HG03045 (cell line): Measurements from ENCODE around the gene NOP9.
A peak's percentile ranks its signal among the peaks of the same experiment; 100 is the strongest.

Source experiments
- ATAC-seq: cut with Tn5 transposase; IDR thresholded peaks from one replicate; pipeline ENCODE4 v1.9.1; 2021; ENCODE audit warnings: mild to moderate bottlenecking, moderate library complexity; ENCODE audit not compliant: unreplicated experiment

Gene NOP9

DNA sequence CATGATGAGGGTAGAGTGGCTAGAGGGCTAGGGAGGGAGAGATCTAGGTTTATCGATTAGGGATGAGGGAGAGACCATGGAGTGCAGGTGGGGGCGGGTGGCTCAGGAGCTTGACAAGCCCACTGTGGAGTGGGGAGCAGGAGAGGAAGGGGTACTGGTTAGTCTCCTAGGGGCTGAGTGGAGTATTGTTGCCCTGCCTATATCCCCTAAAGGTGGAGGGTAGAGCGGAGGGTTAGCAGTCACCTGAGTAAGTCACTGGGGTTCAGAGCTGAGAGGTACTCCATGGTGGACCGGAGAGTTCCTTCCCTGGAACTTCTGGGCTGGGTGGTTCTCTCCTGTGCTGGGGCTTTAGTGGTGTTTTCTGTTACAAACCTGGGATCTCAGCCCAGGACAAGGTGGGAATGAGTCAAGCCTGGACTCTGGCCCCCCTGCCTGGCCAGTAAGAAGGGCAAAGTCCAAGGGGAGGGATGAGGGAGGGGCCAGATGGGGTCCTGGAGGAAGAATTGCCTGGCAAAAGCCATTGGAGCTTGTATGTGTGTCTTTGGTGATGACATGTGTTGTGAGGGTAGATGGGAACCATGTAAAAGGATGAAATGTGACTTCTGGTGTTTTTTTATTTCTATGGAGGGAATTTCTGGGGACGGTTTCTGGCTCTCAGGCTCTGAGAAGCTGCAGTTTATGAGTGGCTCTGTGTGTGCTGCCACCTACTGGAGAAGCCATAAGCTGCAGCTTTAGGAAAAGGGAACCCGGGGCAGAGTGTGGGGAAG is 8.1 kb downstream of the NOP9 start, which contains the start of gene CIDEB:
CIDEB (minus strand) TSS at position 403 of the 767 bp plus-strand sequence; CDS start at position 284, 119 bp downstream.
- no peak for ATAC-seq

DNA sequence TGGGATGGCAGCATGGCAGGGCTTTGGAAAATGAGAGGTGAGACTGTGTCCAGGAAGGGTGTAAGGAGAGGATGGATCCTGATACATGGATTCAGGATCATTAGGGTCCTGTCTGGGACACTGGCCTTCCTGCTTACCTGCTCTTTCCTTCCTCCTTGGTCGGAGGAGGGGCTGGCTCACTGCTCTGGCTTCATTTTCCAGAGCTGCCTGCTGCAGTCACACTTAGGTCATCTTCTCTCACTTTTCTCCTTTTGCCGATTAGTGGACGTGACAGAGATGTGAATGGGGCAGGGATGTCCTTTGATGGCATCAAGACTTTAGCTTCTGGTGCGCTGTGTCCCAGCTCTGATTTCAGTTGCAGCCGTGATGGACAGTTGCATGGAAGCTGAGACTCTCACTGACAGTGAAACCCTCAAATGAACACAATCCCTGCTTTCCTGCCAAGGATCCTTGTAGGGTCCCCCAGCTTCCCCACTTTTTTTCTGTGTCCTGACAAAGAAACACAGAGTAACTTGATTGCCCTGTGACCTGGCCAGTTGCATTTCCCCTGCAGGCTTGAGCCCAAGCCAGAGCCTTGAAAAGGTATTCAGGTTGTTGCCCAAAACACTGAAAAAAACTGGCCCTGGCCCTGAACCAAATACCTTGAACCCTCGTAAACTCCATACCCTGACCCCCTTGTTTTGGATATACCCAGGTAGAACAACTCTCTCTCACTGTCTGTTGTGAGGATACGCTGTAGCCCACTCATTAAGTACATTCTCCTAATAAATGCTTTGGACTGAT is 8.9 kb downstream of the NOP9 start:
- ATAC-seq, result no peak

DNA sequence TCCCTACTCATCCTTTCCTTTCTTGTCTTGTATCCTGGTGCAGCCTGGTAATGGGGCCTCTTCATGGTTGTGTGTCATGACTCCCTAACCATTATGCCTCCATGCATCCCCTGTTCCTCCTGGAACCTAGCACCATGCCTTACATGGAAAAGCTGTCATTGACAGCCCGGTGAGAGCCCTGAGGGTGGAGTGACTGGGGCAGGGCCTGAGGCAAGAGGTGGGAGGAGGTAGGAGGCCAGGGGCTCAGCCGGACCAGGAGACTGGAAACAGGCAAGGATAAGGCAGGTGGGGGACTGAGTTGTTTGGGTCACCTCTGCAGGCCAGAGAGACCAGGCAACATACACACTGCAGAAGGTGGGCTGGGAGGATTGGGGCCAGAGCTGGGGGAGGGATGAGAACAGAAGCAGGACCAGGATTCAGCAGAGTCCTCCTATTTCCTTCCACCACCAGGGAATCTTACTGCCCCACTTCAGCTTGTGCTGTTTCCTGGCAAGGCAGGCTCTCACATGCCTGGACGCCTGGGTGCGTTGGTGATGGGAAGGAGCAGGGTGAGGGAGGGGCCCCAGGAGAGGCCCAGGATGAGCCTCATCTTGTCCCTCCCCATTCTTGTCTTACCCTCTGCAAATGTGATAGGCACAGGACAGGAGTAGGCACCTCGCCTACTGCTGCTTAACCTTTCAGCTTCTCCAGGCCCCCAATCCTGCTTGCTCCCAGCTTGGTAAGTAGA is 10.1 kb downstream of the NOP9 start, which contains the start of gene LTB4R2:
LTB4R2 (plus strand) TSS at position 603 of the 727 bp plus-strand sequence. CDS start 525 bp downstream, outside the sequence.
- no peak for ATAC-seq

DNA sequence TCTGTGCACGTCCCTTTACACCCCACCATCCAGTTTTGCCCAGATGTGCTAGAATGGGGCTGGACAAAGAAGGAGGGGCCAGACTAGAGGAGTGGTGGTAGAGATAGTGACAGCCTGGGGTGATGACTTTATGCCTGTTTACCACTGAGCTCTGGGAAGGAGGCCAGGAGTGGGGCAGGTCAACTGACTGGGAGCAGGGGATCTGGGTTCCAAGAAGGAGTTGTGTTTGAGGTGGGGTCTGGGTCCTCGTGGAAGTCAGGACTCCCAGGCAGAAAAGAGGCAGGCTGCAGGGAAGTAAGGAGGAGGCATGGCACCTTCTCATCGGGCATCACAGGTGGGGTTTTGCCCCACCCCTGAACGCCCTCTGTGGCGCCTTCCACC is 10.6 kb downstream of the NOP9 start:
- no peak for ATAC-seq

DNA sequence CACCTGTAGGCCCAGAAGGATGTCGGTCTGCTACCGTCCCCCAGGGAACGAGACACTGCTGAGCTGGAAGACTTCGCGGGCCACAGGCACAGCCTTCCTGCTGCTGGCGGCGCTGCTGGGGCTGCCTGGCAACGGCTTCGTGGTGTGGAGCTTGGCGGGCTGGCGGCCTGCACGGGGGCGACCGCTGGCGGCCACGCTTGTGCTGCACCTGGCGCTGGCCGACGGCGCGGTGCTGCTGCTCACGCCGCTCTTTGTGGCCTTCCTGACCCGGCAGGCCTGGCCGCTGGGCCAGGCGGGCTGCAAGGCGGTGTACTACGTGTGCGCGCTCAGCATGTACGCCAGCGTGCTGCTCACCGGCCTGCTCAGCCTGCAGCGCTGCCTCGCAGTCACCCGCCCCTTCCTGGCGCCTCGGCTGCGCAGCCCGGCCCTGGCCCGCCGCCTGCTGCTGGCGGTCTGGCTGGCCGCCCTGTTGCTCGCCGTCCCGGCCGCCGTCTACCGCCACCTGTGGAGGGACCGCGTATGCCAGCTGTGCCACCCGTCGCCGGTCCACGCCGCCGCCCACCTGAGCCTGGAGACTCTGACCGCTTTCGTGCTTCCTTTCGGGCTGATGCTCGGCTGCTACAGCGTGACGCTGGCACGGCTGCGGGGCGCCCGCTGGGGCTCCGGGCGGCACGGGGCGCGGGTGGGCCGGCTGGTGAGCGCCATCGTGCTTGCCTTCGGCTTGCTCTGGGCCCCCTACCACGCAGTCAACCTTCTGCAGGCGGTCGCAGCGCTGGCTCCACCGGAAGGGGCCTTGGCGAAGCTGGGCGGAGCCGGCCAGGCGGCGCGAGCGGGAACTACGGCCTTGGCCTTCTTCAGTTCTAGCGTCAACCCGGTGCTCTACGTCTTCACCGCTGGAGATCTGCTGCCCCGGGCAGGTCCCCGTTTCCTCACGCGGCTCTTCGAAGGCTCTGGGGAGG is 11.3 kb downstream of the NOP9 start, which contains the start of gene LTB4R:
LTB4R (plus strand) TSS at position 857 of the 959 bp plus-strand sequence. CDS start 4,150 bp downstream, outside the sequence.
- ATAC-seq, result peak; percentile 62

DNA sequence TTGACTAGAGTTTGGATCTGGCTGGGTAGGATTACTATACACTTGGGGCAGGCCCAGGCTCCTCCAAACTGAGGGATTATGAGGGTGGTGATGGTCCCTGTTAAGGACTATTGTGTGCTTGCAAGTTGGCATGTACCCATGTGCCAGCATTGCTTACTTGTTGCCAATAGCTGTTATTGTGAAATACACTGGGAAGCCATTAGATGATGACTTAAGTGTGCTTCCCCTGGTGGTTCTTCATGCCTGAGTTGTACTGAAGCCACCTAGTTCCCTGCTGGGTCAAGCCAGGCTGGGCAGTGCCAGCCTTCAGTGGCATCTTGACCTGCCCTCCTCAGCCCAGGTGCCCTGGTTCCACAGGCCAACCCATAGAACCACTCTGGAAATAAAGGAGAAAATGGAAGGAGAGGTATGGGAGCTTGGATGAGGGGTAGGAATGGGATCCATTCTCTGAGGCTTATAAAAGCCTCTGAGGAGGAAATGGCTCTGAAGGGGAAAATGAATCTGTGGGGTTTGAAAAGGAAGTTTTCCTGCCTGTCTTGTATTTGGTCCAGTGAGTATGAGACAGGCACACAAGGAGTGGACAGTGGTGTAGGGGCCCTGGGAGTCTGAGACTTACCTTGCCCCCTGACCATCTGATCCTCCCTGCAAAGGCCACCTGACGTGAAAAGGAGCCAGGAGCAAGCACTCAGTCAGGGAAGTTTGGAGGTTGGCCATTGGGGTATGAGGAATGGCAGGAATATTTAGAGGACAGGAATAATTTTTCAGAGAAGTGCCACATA is 12.4 kb downstream of the NOP9 start:
- no peak for ATAC-seq

DNA sequence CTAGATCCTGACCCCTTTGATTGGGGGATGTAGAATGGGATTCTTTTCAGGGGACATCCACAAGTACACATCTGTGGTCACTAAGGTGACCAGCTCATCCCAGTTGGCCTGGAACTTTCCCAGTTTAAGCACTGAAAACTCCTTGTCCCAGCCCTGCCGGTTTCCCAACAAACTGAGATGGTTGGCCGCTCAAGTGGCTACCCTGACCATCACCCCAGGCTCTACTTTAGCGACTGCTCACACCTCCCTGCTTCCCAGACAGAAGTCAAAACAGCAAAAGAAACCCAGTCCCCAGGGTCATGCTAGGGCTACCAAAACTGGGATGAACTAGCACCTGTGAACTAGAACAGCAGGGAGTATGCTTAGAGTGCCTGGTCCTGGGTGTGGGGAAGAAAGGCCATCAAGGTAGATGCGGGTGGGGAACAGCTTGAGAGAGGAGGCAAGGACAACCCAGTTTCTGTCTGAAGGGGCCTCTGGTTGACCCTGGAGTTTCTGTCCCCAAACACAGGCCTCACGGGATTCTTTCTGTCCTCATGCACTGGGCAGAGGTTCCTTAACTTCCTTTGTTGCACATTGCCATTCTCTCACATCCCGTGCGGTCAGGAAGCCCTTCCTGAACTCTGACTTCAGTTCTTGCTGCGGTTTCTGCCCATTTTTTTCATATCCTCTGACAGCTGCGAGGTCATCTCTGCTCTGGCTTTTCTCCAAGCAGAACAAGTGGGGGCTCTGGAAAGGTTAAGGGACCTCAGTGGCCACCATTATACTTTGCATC is 13.3 kb downstream of the NOP9 start:
- ATAC-seq, result no peak

DNA sequence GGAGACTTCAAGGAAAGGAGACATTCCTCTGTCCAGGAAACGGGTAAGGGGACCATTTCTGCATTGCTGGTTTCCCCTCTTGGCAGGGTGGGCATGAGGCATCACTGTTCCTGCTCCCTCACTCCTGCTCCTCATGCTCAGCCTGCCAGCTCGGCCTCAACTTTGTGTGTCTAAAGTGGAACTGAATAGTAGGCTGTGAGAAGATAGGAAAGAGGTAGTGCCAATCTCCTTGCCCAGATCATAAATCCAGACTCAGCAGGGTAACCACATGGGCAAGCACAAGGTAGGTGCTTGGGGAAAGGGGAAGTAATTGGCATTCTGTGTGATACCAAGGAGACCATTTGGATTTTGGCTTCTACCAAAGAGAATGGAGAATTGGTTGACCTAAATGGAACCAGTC is 14.3 kb downstream of the NOP9 start:
- no peak for ATAC-seq

DNA sequence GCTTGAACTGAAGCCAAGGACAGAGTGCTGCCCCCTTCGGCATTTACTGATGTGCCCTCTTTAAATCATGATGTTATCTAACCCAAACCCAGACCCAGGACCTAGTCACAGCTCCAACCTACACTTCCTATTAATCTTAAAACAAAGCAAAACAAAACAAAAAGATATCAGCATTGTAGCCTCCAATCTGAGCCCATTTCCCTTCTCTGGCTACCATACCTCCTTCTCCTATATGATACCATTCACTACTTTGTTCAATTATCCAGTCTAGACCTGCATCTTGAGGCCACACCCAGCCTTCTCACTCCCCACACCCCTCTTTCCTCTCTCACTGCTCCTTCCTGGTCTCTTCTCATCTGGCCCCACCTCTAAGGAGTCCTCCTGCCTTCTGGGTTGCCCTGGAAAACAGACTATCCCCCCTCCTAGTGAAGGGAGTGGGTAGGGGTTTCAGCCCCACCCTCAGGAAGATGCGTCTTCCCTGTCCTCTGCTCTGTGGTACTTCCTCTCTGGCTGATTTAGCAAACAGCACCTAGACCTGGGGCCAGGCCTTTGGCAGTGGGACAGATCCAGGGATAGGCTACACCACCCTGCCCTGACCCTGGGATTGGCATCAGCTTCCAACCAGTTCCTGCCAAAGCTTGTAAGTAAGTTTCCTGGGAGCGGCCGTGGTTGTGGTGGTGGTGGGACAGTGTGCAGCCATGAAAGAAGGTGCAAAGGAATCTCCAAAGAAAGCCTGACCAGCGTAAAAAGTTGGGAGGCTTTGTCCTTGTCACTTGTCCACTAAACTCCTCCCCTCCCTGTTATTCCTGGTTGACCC is 14.9 kb downstream of the NOP9 start:
- no peak for ATAC-seq

DNA sequence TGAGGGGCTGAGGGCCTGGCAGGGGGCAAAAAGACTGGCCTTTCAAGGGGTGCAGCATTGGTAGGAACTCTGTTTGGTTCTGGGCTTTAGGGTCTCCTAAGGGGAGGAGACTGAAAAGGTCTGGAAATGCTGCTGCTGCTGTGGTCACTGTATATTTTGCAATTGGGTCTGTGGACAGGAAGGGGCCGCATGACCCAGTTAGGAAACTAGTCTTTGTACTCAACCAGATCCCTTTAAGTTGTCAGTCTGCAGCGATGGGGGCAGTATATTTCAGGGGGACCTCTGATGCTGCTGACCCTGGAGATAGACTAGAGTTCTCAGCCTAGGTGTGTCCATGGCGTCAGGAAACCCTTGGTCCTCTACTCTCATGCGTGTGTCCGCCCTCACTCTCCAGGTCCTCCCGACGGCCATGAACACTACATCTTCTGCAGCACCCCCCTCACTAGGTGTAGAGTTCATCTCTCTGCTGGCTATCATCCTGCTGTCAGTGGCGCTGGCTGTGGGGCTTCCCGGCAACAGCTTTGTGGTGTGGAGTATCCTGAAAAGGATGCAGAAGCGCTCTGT is 15.7 kb downstream of the NOP9 start:
- ATAC-seq, result no peak

DNA sequence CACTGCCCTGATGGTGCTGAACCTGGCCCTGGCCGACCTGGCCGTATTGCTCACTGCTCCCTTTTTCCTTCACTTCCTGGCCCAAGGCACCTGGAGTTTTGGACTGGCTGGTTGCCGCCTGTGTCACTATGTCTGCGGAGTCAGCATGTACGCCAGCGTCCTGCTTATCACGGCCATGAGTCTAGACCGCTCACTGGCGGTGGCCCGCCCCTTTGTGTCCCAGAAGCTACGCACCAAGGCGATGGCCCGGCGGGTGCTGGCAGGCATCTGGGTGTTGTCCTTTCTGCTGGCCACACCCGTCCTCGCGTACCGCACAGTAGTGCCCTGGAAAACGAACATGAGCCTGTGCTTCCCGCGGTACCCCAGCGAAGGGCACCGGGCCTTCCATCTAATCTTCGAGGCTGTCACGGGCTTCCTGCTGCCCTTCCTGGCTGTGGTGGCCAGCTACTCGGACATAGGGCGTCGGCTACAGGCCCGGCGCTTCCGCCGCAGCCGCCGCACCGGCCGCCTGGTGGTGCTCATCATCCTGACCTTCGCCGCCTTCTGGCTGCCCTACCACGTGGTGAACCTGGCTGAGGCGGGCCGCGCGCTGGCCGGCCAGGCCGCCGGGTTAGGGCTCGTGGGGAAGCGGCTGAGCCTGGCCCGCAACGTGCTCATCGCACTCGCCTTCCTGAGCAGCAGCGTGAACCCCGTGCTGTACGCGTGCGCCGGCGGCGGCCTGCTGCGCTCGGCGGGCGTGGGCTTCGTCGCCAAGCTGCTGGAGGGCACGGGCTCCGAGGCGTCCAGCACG is 16.4 kb downstream of the NOP9 start:
- no peak for ATAC-seq

DNA sequence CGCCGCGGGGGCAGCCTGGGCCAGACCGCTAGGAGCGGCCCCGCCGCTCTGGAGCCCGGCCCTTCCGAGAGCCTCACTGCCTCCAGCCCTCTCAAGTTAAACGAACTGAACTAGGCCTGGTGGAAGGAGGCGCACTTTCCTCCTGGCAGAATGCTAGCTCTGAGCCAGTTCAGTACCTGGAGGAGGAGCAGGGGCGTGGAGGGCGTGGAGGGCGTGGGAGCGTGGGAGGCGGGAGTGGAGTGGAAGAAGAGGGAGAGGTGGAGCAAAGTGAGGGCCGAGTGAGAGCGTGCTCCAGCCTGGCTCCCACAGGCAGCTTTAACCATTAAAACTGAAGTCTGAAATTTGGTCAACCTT is 16.9 kb downstream of the NOP9 start:
- no peak for ATAC-seq

DNA sequence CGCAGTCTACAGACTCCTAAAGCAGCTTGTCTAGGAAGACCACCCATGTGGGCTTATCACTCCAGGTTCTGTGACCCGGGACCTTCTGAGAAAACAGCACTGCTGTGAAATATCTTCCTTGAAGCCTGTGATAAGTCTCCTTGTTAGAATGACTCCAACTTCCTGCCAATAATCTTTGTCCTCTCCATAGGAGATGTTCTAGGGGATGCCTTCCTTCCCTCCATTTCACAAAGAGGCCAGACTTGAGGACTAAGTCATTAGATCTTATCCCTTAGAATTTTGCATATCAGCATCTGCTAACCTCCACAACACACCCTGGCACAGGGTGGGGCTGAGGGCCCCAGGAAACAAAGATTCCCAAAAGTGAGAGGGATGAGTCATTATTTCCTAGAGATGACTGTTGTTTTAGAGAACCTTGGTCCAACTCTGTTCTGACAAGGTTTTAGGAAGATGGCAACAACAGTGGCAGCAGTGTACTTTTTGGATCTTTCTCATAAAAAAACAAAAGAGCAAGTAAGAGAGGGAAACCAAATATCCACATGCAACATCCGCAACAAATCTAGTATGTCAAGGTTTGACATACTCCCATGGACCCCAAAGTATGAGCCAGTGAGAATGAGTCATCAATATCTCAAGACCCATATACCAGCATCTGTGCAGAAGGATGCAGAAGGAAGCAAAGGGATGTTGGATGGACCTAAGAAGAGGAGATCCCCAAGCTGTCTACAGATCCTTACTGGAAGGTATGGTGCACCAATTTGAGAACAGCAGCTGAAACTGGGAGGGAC is 17.7 kb downstream of the NOP9 start:
- no peak for ATAC-seq

DNA sequence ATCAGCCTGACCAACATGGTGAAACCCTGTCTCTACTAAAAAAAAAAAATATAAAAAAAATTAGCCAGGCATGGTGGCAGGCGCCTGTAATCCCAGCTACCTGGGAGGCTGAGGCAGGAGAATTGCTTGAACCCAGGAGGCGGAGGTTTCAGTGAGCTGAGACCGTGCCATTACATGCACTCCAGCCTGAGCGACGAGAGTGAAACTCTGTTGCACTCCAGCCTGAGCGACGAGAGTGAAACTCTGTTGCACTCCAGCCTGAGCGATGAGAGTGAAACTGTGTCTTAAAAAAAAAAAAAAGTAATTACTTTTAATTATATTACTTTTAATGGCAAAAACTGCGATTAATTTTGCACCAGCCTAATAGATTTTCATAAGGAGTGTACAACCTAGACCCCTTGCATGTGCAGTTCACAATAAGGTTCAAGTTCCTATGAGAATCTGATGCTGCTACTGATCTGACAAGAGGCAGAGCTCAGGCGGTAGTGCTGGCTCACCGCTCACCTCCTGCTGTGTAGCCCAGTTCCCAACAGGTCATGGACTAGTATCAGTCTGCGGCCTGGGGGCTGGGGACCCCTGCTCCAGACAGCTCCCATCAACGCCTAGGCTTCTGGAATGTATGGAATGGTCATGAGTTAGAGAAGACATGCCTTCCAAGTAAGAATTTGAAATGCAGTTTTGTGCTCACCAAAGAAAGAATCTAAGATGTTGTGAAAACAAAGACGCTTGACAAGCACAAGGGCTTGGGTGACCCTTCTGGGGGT is 21.7 kb downstream of the NOP9 start:
- ATAC-seq, result no peak

DNA sequence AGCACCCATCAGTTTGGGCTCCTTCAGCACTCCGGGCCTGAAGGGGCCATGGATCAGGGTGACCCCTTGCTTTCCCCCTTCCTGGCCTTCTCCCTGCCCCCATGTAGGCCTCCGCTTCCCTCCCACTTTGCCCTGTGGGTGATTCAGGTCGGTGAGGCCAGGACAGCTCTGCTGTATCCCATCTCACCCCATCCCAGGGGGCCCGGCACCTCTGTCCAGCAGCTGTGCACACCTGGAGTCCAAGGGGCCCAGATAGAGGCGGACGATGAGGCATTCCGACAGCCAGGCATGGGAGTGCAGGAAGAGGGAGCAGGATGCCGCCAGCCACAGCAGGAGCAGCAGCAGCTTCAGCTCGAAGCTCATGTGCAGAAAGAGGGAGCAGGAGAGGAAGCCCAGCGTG is 23.0 kb downstream of the NOP9 start:
- ATAC-seq, result no peak
